Measurements from ENCODE around the gene TSPEAR. TPM values are rescaled to one million over a fixed set of nuclear protein-coding genes. Genes with fewer than 3 reads are reported as not detected.
"Not testable (repeated sequence)": the region's sequence is repeated elsewhere in the genome, so short reads cannot be mapped to it uniquely, and the experiment has no call there.

Gene TSPEAR
- total RNA-seq, 1 donor from 2014 or later = not detected

DNA sequence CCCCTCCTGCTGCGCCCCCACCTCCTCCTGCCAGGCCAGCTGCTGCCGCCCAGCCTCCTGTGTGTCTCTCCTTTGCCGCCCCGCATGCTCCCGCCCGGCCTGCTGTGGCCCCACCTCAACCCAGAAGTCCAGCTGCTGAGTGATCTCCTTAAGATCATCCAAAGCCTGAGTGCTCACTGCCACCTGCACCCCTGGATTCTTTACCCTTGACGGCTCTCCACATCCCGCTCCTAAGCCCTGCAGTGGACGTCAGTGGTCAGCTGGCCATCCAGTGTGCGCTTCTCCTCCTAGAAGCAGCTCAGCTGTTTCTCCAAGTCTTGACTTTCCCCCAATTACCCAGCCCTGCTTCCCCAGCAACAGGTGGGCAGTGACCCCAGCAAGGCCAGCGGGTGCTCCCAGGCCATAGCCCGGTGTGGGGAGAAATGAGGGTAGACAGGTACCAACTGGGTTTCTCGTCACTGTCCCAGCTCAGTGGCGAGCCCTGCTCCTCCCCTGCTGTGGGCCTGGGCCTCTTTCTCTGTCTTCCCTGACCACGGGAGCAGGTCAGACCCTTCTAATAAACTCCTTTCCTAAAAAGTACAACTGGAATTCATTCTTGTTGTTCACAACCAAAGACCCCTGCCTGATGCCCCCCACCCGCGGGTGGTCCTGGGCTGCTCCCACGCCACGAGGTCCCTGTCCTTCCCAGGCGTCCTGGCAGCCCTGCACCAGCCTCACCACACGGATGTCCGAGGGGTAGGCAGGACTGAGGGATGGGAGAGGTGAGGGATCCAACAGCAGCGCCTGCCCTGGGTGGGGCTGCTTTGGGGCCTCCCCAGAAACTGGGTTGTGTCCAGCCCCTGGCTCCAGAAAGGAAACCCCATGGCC is 109.5 kb downstream of the TSPEAR start:
- TF ChIP-seq, protein P1, sequence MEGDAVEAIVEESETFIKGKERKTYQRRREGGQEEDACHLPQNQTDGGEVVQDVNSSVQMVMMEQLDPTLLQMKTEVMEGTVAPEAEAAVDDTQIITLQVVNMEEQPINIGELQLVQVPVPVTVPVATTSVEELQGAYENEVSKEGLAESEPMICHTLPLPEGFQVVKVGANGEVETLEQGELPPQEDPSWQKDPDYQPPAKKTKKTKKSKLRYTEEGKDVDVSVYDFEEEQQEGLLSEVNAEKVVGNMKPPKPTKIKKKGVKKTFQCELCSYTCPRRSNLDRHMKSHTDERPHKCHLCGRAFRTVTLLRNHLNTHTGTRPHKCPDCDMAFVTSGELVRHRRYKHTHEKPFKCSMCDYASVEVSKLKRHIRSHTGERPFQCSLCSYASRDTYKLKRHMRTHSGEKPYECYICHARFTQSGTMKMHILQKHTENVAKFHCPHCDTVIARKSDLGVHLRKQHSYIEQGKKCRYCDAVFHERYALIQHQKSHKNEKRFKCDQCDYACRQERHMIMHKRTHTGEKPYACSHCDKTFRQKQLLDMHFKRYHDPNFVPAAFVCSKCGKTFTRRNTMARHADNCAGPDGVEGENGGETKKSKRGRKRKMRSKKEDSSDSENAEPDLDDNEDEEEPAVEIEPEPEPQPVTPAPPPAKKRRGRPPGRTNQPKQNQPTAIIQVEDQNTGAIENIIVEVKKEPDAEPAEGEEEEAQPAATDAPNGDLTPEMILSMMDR (conservative IDR thresholded peaks at IDR 0.05; ENCODE audit: low read depth, low read length) = no peak
- no peak for DNase-seq (ENCODE audit: low read depth)
- H3K4me3 ChIP-seq (ENCODE audit: low read depth, low read length) = no peak overlapping the region

DNA sequence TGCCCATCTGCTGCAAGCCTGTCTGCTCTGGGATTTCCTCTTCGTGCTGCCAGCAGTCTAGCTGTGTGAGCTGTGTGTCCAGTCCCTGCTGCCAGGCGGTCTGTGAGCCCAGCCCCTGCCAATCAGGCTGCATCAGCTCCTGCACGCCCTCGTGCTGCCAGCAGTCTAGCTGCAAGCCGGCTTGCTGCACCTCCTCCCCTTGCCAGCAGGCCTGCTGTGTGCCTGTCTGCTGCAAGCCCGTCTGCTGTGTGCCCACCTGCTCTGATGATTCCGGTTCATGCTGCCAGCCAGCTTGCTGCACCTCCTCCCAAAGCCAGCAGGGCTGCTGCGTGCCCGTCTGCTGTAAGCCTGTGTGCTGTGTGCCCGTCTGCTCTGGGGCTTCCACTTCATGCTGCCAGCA is 110.3 kb downstream of the TSPEAR start:
- not testable (repeated sequence) for H3K4me3 ChIP-seq (ENCODE audit: low read depth, low read length); DNase-seq (ENCODE audit: low read depth)

DNA sequence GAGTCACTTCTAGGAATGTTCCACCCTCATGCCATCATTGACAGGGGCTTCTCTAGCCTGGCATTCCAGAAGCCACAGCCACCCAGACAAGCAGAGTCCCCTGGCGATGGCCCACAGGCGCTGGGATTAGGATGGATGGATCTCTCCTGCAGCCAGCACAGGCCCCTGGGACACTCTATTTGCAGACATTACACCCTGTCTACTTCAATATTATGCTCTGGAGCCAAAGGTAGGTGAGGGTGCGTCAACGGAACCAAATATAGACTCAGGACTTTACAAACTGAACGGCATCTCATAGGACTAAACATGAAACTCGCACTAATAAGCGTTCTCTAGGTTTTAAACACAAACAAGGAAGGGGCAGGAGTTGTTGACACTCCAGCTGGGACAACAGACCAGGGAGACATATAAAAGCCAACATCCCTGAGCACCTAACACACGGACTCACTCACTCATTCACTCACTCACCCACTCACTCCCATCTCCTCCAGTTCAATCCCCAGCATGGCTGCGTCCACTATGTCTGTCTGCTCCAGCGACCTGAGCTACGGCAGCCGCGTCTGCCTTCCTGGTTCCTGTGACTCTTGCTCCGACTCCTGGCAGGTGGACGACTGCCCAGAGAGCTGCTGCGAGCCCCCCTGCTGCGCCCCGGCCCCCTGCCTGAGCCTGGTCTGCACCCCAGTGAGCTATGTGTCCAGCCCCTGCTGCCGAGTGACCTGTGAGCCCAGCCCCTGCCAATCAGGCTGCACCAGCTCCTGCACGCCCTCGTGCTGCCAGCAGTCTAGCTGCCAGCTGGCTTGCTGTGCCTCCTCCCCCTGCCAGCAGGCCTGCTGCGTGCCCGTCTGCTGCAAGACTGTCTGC is 111.0 kb downstream of the TSPEAR start, which contains the start of gene KRTAP10-7:
Gene KRTAP10-7 (plus strand): TSS at position 480 of the 861 bp plus-strand sequence. CDS start 25 bp downstream, at position 505.
- H3K4me3 ChIP-seq (ENCODE audit: low read depth, low read length); DNase-seq (ENCODE audit: low read depth): not testable (repeated sequence)

DNA sequence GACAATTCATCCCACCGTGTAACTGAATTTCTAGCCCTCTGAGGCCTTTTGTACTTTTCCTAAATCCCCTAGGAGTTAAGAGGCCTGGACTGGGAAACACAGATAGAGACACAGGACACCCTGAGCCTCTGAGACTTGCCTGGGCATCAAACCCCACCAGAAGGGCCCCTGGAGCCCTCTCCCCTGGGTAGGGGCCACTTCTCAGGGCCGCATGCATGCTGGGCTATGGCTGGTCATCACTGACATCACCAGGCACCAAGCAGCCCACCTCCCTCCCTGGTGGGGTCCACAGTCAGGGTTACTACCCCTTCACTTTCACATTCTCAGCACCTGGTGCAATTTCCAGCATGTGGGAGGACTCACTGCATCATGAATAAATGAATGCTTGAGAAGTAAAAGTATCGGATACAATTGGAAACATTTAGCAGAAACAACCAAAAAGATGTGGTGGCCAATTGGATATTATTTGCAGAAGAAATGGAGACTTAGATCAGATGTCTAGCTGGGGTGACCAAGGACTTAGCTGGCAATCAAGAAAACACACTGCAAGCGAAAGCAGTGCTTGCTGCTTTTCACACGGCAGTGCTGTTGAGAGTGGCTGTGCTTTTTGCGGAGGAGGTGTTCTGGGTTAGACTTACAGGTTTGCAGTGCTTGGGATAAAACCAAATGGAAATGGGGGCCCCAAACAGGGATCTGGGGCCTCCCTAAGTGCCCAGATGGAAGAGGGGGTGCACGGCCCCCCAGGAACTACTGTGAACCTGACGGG is 111.9 kb downstream of the TSPEAR start:
- no peak for DNase-seq (ENCODE audit: low read depth)
- no peak overlapping the region for H3K4me3 ChIP-seq (ENCODE audit: low read depth, low read length)
- TF ChIP-seq, protein P1 (conservative IDR thresholded peaks at IDR 0.05; ENCODE audit: low read depth, low read length) = no peak

DNA sequence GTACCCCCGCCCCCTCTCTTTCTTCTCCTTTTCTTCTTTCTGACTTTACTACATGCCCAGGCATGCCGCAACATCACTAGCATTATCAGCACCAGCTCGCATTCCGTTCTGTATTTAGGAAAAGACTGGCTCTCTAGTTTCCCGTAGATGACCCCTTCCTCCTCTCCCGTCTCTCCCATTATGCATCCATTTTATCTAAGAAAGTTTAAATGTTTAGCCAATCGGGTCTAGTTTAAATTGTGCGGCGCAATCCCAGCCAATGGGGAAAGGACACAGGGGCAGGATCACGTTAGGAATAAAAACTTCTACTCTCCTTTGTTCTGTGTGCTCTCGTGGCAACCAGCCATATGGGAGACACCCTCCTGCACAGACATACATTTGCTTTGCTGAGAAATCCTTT is 113.3 kb downstream of the TSPEAR start:
- TF ChIP-seq, protein P1 (conservative IDR thresholded peaks at IDR 0.05; ENCODE audit: low read depth, low read length) = no peak
- no peak overlapping the region for H3K4me3 ChIP-seq (ENCODE audit: low read depth, low read length)
- DNase-seq (ENCODE audit: low read depth) = no peak

DNA sequence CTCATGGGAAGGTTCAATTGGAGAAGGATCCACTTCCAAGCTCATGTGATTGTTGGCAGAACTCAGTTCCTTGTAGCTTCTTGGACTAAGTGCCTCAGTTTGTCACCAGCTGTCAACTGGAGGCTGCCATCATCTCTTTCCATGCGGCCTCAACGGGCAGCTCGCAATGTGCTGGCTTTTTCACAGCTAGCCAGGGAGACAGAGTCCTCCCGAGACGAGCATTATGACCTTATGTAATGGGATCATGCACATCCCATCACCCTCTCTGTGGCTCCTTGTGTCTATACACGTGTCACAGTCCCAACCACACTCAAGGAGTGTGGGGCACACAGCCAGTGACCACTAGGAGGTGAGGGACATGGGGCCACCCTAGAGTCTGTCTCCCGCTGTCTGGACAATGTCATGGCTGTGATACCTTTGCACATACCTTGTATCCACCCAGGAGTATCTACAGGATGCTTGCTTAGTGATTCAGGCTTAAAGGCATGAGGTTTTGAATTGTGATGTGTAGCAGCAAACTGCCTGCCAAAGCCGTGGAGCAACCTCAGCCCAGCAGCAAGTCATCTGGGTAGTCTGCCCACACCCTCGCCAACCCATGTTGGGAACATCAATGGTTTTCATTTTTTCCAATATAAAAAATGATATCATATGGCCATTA is 115.2 kb downstream of the TSPEAR start:
- H3K4me3 ChIP-seq (ENCODE audit: low read depth, low read length) = no peak overlapping the region
- DNase-seq (ENCODE audit: low read depth) = no peak
- TF ChIP-seq, protein P1 (conservative IDR thresholded peaks at IDR 0.05; ENCODE audit: low read depth, low read length) = no peak

DNA sequence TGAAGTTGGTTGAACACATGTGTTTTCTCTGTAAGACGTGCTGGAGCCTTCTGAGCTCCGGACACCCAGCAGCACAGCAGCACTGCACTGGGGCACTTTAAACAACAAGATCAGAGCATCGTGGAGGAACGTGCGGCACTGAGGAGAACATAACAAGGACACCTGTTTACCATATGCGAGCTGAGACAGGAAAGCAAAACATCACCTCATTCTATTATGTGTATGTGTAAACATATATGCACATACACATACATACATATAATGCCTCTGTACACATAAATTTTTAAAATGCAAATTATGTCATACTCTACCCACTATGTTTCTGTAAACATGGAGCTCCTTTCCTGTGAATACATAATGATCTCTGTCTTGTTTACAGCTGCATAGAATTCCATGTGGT is 115.8 kb downstream of the TSPEAR start:
- no peak for DNase-seq (ENCODE audit: low read depth)
- TF ChIP-seq, protein P1 (conservative IDR thresholded peaks at IDR 0.05; ENCODE audit: low read depth, low read length) = no peak
- H3K4me3 ChIP-seq (ENCODE audit: low read depth, low read length) = no peak overlapping the region

Data from epithelial cell of proximal tubule (primary cell).